Ecto neural progenitor cell (in vitro differentiated cells): ENCODE data around the gene NRXN3.
"Not testable (repeated sequence)": the region's sequence is repeated elsewhere in the genome, so short reads cannot be mapped to it uniquely, and the experiment has no call there.

Experiments used
- DNase-seq: peaks from one replicate; pipeline ENCODE4 v3.0.0-alpha.2; 2018; ENCODE audit warnings: low spot score

Gene NRXN3

GRCh38 chr14:79730196-79730595 is 1560.0 kb downstream of the NRXN3 start:
- no peak for DNase-seq

GRCh38 chr14:79730953-79731352 is 1560.8 kb downstream of the NRXN3 start:
- no peak for DNase-seq

- no peak for DNase-seq
These were observed 1562.9 kb downstream of the NRXN3 start for GRCh38 chr14:79732911-79733655.

GRCh38 chr14:79734151-79734550 is 1564.0 kb downstream of the NRXN3 start:
- no peak for DNase-seq

GRCh38 chr14:79734656-79735055 is 1564.5 kb downstream of the NRXN3 start:
- DNase-seq = no peak

GRCh38 chr14:79735121-79735520 is 1564.9 kb downstream of the NRXN3 start:
- no peak for DNase-seq

- DNase-seq = no peak
These were observed 1570.0 kb downstream of the NRXN3 start for GRCh38 chr14:79740066-79740601.

- no peak for DNase-seq
These were observed 1572.0 kb downstream of the NRXN3 start for GRCh38 chr14:79742142-79742541.

- DNase-seq = no peak
These were observed 1574.9 kb downstream of the NRXN3 start for GRCh38 chr14:79745046-79745445.

- no peak for DNase-seq
These were observed 1578.9 kb downstream of the NRXN3 start for GRCh38 chr14:79749065-79749464.

GRCh38 chr14:79758985-79759384 is 1588.8 kb downstream of the NRXN3 start:
- no peak for DNase-seq

- no peak for DNase-seq
These were observed 1594.2 kb downstream of the NRXN3 start for GRCh38 chr14:79764323-79764722.

GRCh38 chr14:79766511-79766910 is 1596.3 kb downstream of the NRXN3 start:
- DNase-seq = no peak

- no peak for DNase-seq
These were observed 1597.1 kb downstream of the NRXN3 start for GRCh38 chr14:79767251-79767650.

GRCh38 chr14:79767721-79768120 is 1597.5 kb downstream of the NRXN3 start:
- DNase-seq = not testable (repeated sequence)

GRCh38 chr14:79781882-79782281 is 1611.7 kb downstream of the NRXN3 start:
- DNase-seq = no peak

- no peak for DNase-seq
These were observed 1612.9 kb downstream of the NRXN3 start for GRCh38 chr14:79783041-79783440.

- DNase-seq = no peak
These were observed 1616.3 kb downstream of the NRXN3 start for GRCh38 chr14:79786522-79786921.

GRCh38 chr14:79788346-79788745 is 1618.2 kb downstream of the NRXN3 start:
- no peak for DNase-seq

GRCh38 chr14:79791055-79791732 is 1621.0 kb downstream of the NRXN3 start:
- no peak for DNase-seq

GRCh38 chr14:79802093-79802492 is 1631.9 kb downstream of the NRXN3 start:
- DNase-seq = no peak

GRCh38 chr14:79805636-79806035 is 1635.5 kb downstream of the NRXN3 start:
- no peak for DNase-seq

- no peak for DNase-seq
These were observed 1639.9 kb downstream of the NRXN3 start for GRCh38 chr14:79809849-79810612.
